SK-N-SH (cell line): ENCODE data around the gene STYK1. TPM values are rescaled to one million over a fixed set of nuclear protein-coding genes. Genes with fewer than 3 reads are reported as not detected.

Experiments used
- CTCF ChIA-PET: fragments of 300-600, 350-600 bp; formaldehyde crosslinking; extraction: SDS; loops from one replicate; lab custom pipeline; 2021; lab: Yijun Ruan, JAX
- POLR2A ChIA-PET: fragments of 350-600 bp; sonication (Branson Sonifier 250); formaldehyde crosslinking; extraction: SDS; loops from one replicate; lab custom pipeline; 2020; ENCODE audit warnings: antibody characterized with exemption, inconsistent platforms; lab: Yijun Ruan, JAX
- DNase-seq: peaks from one replicate; pipeline ENCODE4 v3.0.0; 2012
- H2AFZ ChIP-seq: fragments of 200-600 bp; sonication (generic); 2 replicates; pipeline ENCODE4 v1.8.1; 2016; ENCODE audit warnings: antibody characterized with exemption, mild to moderate bottlenecking, low read depth
- H3F3A ChIP-seq: fragments of 200-600 bp; sonication (generic); replicated peaks from 2 replicates; pipeline ENCODE3; 2016; ENCODE audit warnings: antibody characterized with exemption, mild to moderate bottlenecking; ENCODE audit not compliant: insufficient read depth
- H3K27ac ChIP-seq, 2 experiments: fragments of 200-500 bp in 1 of 2; fragments of 200-600 bp in 1 of 2; sonication (Bioruptor generic) in 1 of 2; sonication (generic), shearing (Covaris generic) in 1 of 2; 2 replicates each; pipeline versions ENCODE4 v1.5.1 to v1.6.1; 2014 to 2016; ENCODE audit warnings: low read depth in 2 of 2, inconsistent platforms in 1 of 2, low read length in 1 of 2, mild to moderate bottlenecking in 1 of 2, mixed read lengths in 1 of 2
- H3K27me3 ChIP-seq: fragments of 200-600 bp; sonication (generic), shearing (Covaris generic); 2 replicates; pipeline ENCODE4 v1.6.1; 2016; ENCODE audit warnings: mixed run types; ENCODE audit not compliant: insufficient read depth
- H3K36me3 ChIP-seq, 2 experiments: fragments of 200-500 bp in 1 of 2; fragments of 200-600 bp in 1 of 2; sonication (Bioruptor generic) in 1 of 2; sonication (generic) in 1 of 2; replicated peaks in 1 of 2; 2 replicates each; pipeline versions ENCODE3 to v1.5.1; 2014 to 2016; ENCODE audit warnings: low read length in 1 of 2, mild to moderate bottlenecking in 1 of 2; ENCODE audit not compliant: insufficient read depth in 2 of 2, control insufficient read depth in 1 of 2
- H3K4me1 ChIP-seq, 2 experiments: fragments of 200-500 bp in 1 of 2; fragments of 200-600 bp in 1 of 2; sonication (Bioruptor generic) in 1 of 2; sonication (generic), shearing (Covaris generic) in 1 of 2; 2 replicates each; pipeline versions ENCODE4 v1.5.1 to v1.6.1; 2014 to 2016; ENCODE audit warnings: low read depth in 1 of 2, low read length in 1 of 2, mixed run types in 1 of 2; ENCODE audit not compliant: insufficient read depth in 2 of 2, control insufficient read depth in 1 of 2
- H3K4me2 ChIP-seq: fragments of 200-600 bp; sonication (generic), shearing (Covaris generic); 2 replicates; pipeline ENCODE4 v1.6.1; 2017; ENCODE audit warnings: mixed run types
- H3K4me3 ChIP-seq, 2 experiments: fragments of 200-500 bp in 1 of 2; fragments of 200-600 bp in 1 of 2; sonication (Bioruptor generic) in 1 of 2; sonication (generic), shearing (Covaris generic) in 1 of 2; 2 replicates each; pipeline versions ENCODE4 v1.5.1 to v1.8.1; 2014 to 2016; ENCODE audit warnings: low read depth in 2 of 2, inconsistent platforms in 1 of 2, low read length in 1 of 2, mild to moderate bottlenecking in 1 of 2, mixed read lengths in 1 of 2, moderate library complexity in 1 of 2
- H3K79me2 ChIP-seq: fragments of 200-600 bp; sonication (generic); 2 replicates; pipeline ENCODE4 v1.8.1; 2017; ENCODE audit warnings: mild to moderate bottlenecking; ENCODE audit not compliant: insufficient read depth
- H3K9ac ChIP-seq: fragments of 200-600 bp; sonication (generic); 2 replicates; pipeline ENCODE4 v1.6.1; 2017; ENCODE audit warnings: mixed run types
- H3K9me2 ChIP-seq: fragments of 200-600 bp; sonication (generic); 2 replicates; pipeline ENCODE4 v1.6.1; 2017; ENCODE audit warnings: mixed run types
- H3K9me3 ChIP-seq: fragments of 200-600 bp; sonication (generic); 2 replicates; pipeline ENCODE4 v1.6.1; 2017; ENCODE audit warnings: mixed run types, mild to moderate bottlenecking, moderate library complexity
- H4K20me1 ChIP-seq: fragments of 200-600 bp; sonication (generic); 2 replicates; pipeline ENCODE4 v1.6.1; 2017; ENCODE audit warnings: mild to moderate bottlenecking, mixed run types; ENCODE audit not compliant: insufficient read depth
- CHD2 ChIP-seq: fragments of 150-350 bp; IDR thresholded peaks from 2 replicates; pipeline ENCODE4 v1.6.1; 2018; ENCODE audit warnings: low read length; ENCODE audit not compliant: partially characterized antibody
- ELF1 ChIP-seq: IDR thresholded peaks from 2 replicates; pipeline ENCODE4 v1.4.0; 2012
- EP300 ChIP-seq, 2 experiments: IDR thresholded peaks; 2 replicates each; pipeline versions ENCODE4 v1.4.0 to v1.6.1; 2012; ENCODE audit warnings: borderline replicate concordance in 1 of 2, low read depth in 1 of 2, low read length in 1 of 2
- EZH2phosphoT487 ChIP-seq: fragments of 200-600 bp; sonication (generic); IDR thresholded peaks from 2 replicates; pipeline ENCODE4 v1.6.1; 2017; ENCODE audit warnings: low read depth, mixed run types, mild to moderate bottlenecking, antibody characterized with exemption, moderate library complexity, borderline replicate concordance
- FOSL2 ChIP-seq: IDR thresholded peaks from 2 replicates; pipeline ENCODE4 v1.4.0; 2012; ENCODE audit warnings: low read depth, mild to moderate bottlenecking, moderate library complexity, borderline replicate concordance
- FOXJ3 ChIP-seq: sonication (generic); formaldehyde crosslinking; IDR thresholded peaks from 2 replicates; pipeline ENCODE4 v1.5.1; 2020; ENCODE audit warnings: mild to moderate bottlenecking, missing genetic modification reagents
- GABPA ChIP-seq: IDR thresholded peaks from 2 replicates; pipeline ENCODE4 v1.4.0; 2012; ENCODE audit warnings: low read depth, mild to moderate bottlenecking
- IRF3 ChIP-seq: fragments of 150-350 bp; IDR thresholded peaks from 2 replicates; pipeline ENCODE4 v1.6.1; 2016; ENCODE audit warnings: mild to moderate bottlenecking, low read depth, low read length
- MAX ChIP-seq: IDR thresholded peaks from 2 replicates; pipeline ENCODE4 v1.4.0; 2012; ENCODE audit warnings: low read depth
- PBX3 ChIP-seq: IDR thresholded peaks from 2 replicates; pipeline ENCODE4; 2012
- POLR2AphosphoS5 ChIP-seq: IDR thresholded peaks from 2 replicates; pipeline ENCODE4 v1.6.1; 2012; ENCODE audit warnings: low read depth, low read length
- RAD21 ChIP-seq: IDR thresholded peaks from 2 replicates; pipeline ENCODE4 v1.6.1; 2012; ENCODE audit warnings: mild to moderate bottlenecking, low read length
- RCOR1 ChIP-seq: fragments of 150-350 bp; IDR thresholded peaks from 2 replicates; pipeline ENCODE4 v1.6.1; 2017; ENCODE audit warnings: antibody characterized with exemption, low read length
- REST ChIP-seq: IDR thresholded peaks from 2 replicates; pipeline ENCODE4 v1.6.1; 2012; ENCODE audit warnings: mild to moderate bottlenecking, low read depth, low read length, moderate library complexity
- RFX5 ChIP-seq: IDR thresholded peaks from 2 replicates; pipeline ENCODE4 v1.6.1; 2012; ENCODE audit warnings: mild to moderate bottlenecking, improper control_type of control experiment, low read length
- SIN3A ChIP-seq: IDR thresholded peaks from 2 replicates; pipeline ENCODE4 v1.6.1; 2012; ENCODE audit warnings: low read depth, mild to moderate bottlenecking, low read length, moderate library complexity, borderline replicate concordance
- TEAD4 ChIP-seq: IDR thresholded peaks from 2 replicates; pipeline ENCODE4 v1.4.0; 2012; ENCODE audit warnings: mild to moderate bottlenecking, borderline replicate concordance; ENCODE audit not compliant: insufficient read depth
- YY1 ChIP-seq: IDR thresholded peaks from 2 replicates; pipeline ENCODE4 v1.4.0; 2012; ENCODE audit warnings: low read depth, mild to moderate bottlenecking
- WGBS: methylation state at CpG from one replicate; pipeline ENCODE4 v1.1.6; 2017; ENCODE audit warnings: low lambda C conversion rate; 5-methylcytosine and 5-hydroxymethylcytosine counted together
- polyA plus RNA-seq, 3 experiments: library from polyadenylated mRNA; depleted of rRNA; stranded (reverse); fragments of >200 nt; gene quantifications; 2 replicates each; pipeline ENCODE4 v1.2.3, GENCODE V29; 2012

Gene STYK1
- polyA plus RNA-seq, 1 of the 3 experiments (the other 2 are of a cell fraction), result not detected

GRCh38 chr12:10621278-10621677 is 52.6 kb downstream of the STYK1 start:
- WGBS, result 26% methylated on average over 1 of the region's 1 CpG
- CTCF ChIA-PET, result interaction anchor here (1.0 kb wide), 1 partner anchor 14 kb away, joined by 4 read pairs; no protein-coding TSS in a partner anchor
- no peak overlapping the region for H3K9ac ChIP-seq

GRCh38 chr12:10620078-10620779 is 53.6 kb downstream of the STYK1 start:
- no peaks in the 10 kb centered on the region; the same call in 1 of the 2 replicates for H3K27me3 ChIP-seq
- CTCF ChIA-PET, result interaction anchor here (1.0 kb wide), 1 partner anchor 13 kb away, joined by 4 read pairs; no protein-coding TSS in a partner anchor

More at GRCh38 chr12:10621278-10621677, 52.6 kb downstream of the STYK1 start:
- POLR2A ChIA-PET, result no interaction called here
- H3K4me1 ChIP-seq, result no peaks in the 10 kb centered on the region; a peak in 1 of 4 replicates
- no peak overlapping the region for H3K27ac ChIP-seq
- no peaks in the 10 kb centered on the region; the same call in 1 of the 2 replicates for H3K27me3 ChIP-seq
- DNase-seq, result no peak
- no peak overlapping the region for H3K4me2 ChIP-seq
- peaks cover 12% of the 10 kb centered on the region for H3F3A ChIP-seq
- no peaks in the 10 kb centered on the region for H3K9me2 ChIP-seq
- TF ChIP-seq POLR2AphosphoS5, result no peak
- TF ChIP-seq ELF1, result no peak
- TF ChIP-seq FOSL2, result no peak
- TF ChIP-seq EZH2phosphoT487, result no peak
- no peak for TF ChIP-seq MAX
- TF ChIP-seq IRF3, result no peak
- no peak for TF ChIP-seq YY1
- TF ChIP-seq RFX5, result no peak
- no peak for TF ChIP-seq GABPA
- no peak for TF ChIP-seq RAD21
- TF ChIP-seq TEAD4, result no peak
- TF ChIP-seq CHD2, result no peak
- TF ChIP-seq EP300 (IDR thresholded peaks at IDR 0.05; ENCODE audit: borderline replicate concordance in 1 of 2, low read depth in 1 of 2, low read length in 1 of 2), result no peak
- no peaks in the 10 kb centered on the region for H4K20me1 ChIP-seq
- no peak overlapping the region for H2AFZ ChIP-seq
- no peaks in the 10 kb centered on the region for H3K9me3 ChIP-seq
- H3K4me3 ChIP-seq, result no peak overlapping the region
- no peaks in the 10 kb centered on the region for H3K79me2 ChIP-seq
- H3K36me3 ChIP-seq, result no peaks in the 10 kb centered on the region

More at GRCh38 chr12:10620078-10620779, 53.6 kb downstream of the STYK1 start:
- no peaks in the 10 kb centered on the region for H3K36me3 ChIP-seq
- no peak overlapping the region for H3K4me2 ChIP-seq
- TF ChIP-seq FOSL2 (no peak), FOXJ3 (CRISPR knock-in tag) (no peak), RCOR1 (no peak), PBX3 (no peak), REST (no peak), GABPA (no peak), SIN3A (no peak), CHD2 (no peak)
- peaks cover 12% of the 10 kb centered on the region for H3F3A ChIP-seq
- no peaks in the 10 kb centered on the region for H3K79me2 ChIP-seq
- no peaks in the 10 kb centered on the region for H3K9me3 ChIP-seq
- 63% methylated on average over 10 of the region's 10 CpGs for WGBS
- H3K9ac ChIP-seq, result no peak overlapping the region
- no peak overlapping the region for H3K4me3 ChIP-seq
- H3K4me1 ChIP-seq, result no peaks in the 10 kb centered on the region; a peak in 1 of 4 replicates
- H3K27ac ChIP-seq, result no peak overlapping the region
- no peak overlapping the region for H2AFZ ChIP-seq
- no peaks in the 10 kb centered on the region for H4K20me1 ChIP-seq
- H3K9me2 ChIP-seq, result no peaks in the 10 kb centered on the region
- DNase-seq, result no peak
- POLR2A ChIA-PET, result no interaction called here
